Measurements from ENCODE around the gene XRCC5.

The XRCC5 gene

DNA sequence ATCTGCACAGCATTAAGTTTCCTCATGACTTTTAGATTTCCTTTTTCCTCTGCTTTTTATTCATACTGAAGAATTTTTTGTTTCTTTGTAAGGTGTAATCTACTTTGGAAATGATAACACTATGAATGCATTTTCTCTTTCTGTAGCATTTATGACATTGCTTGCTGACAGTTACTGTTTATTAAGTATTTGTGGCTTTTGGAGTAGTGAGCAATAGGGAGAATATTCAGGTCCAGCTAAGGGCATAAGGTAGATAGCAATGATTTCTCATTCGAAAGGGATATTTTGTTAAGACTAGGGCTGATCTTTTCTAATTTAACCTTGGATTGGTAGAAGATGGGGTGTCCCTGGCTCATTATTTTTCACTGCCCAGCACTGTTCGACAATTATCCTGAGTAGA is 80.3 kb downstream of the XRCC5 start:
- TF ChIP-seq CTCF (IDR thresholded peaks at IDR 0.05; ENCODE audit: low read length, missing control alignments), result no peak
- H3K4me3 ChIP-seq (replicated peaks; ENCODE audit: low read depth, low read length), result no peak overlapping the region
- no peak for DNase-seq (ENCODE audit: low read depth)

GRCh38 chr2:216192181-216192580 is 83.0 kb downstream of the XRCC5 start:
- no peak for TF ChIP-seq CTCF (IDR thresholded peaks at IDR 0.05; ENCODE audit: low read length, missing control alignments)
- H3K4me3 ChIP-seq (replicated peaks; ENCODE audit: low read depth, low read length), result no peak overlapping the region
- no peak for DNase-seq (ENCODE audit: low read depth)

DNA sequence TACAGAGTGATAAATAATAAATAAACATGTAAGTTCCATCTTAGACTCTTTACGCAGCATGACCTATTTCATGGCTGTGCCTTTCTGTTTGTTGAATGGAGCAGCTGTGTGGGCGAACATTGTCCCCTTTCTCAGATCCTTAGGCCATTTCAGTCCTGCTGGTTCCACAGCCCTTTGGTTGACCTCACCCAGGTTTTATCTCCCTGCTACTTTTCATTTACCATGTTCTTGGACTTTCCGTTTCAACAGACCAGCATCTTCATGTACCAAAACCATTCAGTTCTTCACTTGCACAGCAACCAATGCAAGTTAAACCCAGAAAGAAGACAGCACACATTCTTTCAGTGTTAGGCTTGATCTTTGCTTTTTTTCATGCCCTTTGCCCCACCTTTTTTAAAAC is 83.8 kb downstream of the XRCC5 start:
- DNase-seq (ENCODE audit: low read depth), result no peak
- H3K4me3 ChIP-seq (replicated peaks; ENCODE audit: low read depth, low read length), result no peak overlapping the region
- TF ChIP-seq CTCF (IDR thresholded peaks at IDR 0.05; ENCODE audit: low read length, missing control alignments), result no peak

DNA sequence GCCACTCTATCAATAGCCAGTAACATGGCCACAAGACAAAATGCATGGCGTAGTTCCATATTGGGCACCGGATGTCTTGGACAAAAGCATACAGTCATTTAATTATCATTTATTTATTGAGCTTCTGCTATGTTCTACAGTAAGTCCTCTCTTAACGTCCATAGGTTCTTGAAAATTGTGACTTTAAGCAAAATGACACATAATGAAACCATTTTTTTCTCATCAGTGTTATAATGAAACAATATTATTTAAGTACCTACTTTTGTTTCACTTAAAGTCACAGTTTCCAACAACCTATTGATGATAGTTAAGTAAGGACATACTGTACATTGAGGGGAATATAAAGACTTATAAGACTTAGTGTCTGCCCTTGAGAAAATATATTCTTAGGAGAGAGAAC is 84.9 kb downstream of the XRCC5 start:
- DNase-seq (ENCODE audit: low read depth), result no peak
- TF ChIP-seq CTCF (IDR thresholded peaks at IDR 0.05; ENCODE audit: low read length, missing control alignments), result no peak
- no peak overlapping the region for H3K4me3 ChIP-seq (replicated peaks; ENCODE audit: low read depth, low read length)

GRCh38 chr2:216194561-216194960 is 85.4 kb downstream of the XRCC5 start:
- no peak for TF ChIP-seq CTCF (IDR thresholded peaks at IDR 0.05; ENCODE audit: low read length, missing control alignments)
- no peak overlapping the region for H3K4me3 ChIP-seq (replicated peaks; ENCODE audit: low read depth, low read length)
- DNase-seq (ENCODE audit: low read depth), result no peak

- no peak for TF ChIP-seq CTCF (IDR thresholded peaks at IDR 0.05; ENCODE audit: low read length, missing control alignments)
- DNase-seq (ENCODE audit: low read depth), result peak; percentile 80
- H3K4me3 ChIP-seq (replicated peaks; ENCODE audit: low read depth, low read length), result no peak overlapping the region
Measured at GRCh38 chr2:216195565-216196029, 86.4 kb downstream of the XRCC5 start.

DNA sequence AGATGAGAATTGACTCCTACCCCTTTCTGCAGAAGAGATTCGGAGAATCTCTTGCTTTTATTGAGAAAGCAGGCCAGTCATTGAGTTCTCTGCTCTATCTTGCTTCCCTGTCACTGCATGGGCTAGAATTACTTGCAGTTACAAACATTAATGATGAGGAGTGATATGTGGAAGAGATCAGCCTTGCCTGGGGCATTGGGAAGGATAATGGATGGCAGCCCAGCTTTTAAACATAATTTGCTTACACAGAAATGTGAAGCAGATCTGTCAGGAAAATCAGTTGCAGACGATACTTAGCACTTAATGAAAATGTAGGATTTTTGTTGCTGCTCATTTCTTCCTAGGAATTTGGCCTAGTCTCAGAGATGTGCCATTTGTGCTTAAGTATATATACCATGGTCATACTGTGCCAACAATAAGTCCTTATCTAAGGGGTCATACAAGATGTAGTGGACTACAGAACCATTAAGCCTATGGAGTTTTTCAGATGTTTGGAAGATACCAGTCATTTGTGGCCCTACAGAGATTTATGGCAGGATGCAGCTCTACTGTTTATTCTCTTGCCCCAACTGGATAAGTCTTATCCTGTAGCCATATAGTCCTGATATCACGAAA is 92.7 kb downstream of the XRCC5 start:
- no peak for DNase-seq (ENCODE audit: low read depth)
- no peak for TF ChIP-seq CTCF (IDR thresholded peaks at IDR 0.05; ENCODE audit: low read length, missing control alignments)
- no peak overlapping the region for H3K4me3 ChIP-seq (replicated peaks; ENCODE audit: low read depth, low read length)
